GM12873 (cell line): ENCODE measurements around the gene TTC38.

Experiments
- TF ChIP-seq, protein P1 (sequence below): IDR thresholded peaks from 2 replicates; pipeline ENCODE4 v1.5.1; 2012; ENCODE audit warnings: low read depth, mild to moderate bottlenecking, moderate library complexity, low read length, control low read depth; ENCODE audit not compliant: insufficient read depth; ENCODE audit errors: missing control alignments

The TTC38 gene

DNA sequence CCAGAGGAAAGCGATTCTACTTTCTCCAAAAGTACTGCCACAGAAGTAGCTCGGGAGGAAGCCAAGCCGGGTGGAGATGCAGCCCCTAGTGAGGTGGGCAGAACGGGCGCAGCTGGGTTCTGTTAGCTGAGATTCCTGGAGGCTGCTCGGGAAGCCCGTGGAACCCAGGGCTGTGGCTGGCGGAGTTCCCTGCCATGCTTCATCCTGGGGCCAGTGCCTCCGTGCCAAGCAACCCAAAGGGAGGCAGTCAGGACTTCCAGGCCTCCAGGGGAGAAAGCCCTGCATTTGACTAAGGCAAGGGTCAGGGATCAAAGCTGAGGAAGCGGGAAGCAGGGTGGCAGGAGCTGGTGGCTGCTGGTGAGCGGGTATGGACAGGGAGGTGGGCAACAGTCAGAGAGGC, 61.0 kb downstream of the TTC38 start:
- TF ChIP-seq, protein P1, sequence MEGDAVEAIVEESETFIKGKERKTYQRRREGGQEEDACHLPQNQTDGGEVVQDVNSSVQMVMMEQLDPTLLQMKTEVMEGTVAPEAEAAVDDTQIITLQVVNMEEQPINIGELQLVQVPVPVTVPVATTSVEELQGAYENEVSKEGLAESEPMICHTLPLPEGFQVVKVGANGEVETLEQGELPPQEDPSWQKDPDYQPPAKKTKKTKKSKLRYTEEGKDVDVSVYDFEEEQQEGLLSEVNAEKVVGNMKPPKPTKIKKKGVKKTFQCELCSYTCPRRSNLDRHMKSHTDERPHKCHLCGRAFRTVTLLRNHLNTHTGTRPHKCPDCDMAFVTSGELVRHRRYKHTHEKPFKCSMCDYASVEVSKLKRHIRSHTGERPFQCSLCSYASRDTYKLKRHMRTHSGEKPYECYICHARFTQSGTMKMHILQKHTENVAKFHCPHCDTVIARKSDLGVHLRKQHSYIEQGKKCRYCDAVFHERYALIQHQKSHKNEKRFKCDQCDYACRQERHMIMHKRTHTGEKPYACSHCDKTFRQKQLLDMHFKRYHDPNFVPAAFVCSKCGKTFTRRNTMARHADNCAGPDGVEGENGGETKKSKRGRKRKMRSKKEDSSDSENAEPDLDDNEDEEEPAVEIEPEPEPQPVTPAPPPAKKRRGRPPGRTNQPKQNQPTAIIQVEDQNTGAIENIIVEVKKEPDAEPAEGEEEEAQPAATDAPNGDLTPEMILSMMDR: no peak

DNA sequence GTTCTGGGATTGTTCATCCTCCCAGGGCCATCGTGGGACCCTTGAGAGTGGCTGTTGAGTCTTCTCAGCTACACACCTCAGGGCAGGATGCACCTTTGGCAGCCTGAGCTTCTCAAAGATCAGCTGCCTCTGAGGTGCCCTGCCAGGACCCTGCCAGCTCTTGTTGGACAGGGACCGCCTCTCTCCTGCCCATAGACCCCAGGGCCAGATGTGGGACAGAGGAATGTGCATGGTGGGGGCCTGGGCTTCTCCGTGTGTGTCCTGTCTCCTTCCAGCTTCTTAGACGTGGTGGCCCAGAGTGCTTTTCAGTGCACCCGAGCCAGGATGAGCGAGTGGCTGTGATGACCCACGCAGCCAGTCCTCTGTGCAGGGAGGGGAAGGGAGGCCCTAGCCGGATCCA, 61.8 kb downstream of the TTC38 start:
- TF ChIP-seq, protein P1: no peak

DNA sequence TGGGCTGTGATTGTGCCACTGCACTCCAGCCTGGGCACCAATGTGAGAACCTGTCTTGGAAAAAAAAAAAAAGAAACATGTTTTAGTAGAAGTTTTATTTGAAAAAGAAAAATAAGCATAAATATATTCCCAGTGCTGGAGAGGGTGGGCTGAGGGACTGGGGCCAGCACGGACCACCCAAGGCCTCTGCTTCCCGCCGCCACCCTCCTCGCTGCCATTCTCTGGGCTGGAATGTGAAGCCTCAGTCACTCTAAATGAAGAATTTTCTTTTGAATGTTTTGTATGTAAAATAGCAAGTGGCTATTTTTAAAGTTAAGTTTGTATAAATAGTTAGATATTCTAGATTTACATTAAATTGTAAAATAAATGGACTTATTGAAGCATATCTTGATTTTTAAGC, 62.6 kb downstream of the TTC38 start:
- TF ChIP-seq, protein P1: no peak

DNA sequence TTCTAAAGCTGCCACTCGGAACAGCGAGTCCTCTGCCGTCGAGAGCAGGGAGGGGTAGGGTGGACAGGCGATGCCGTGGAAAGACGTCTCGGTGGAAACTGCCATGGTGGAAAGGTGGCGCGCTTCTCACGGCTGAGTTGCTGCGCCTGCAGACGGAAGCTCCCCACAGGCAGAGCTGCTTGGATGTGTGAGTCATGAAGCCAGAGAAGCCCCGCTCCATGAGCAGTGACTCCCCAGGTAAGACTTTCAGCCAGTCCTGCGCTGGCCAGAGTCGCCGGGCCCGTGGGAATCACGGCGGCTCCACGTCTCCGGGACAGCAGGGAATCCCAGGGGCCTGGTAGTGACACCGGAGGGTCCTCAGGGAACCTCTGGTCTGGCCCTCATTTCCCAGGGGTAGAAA, 63.7 kb downstream of the TTC38 start:
- TF ChIP-seq, protein P1: no peak

DNA sequence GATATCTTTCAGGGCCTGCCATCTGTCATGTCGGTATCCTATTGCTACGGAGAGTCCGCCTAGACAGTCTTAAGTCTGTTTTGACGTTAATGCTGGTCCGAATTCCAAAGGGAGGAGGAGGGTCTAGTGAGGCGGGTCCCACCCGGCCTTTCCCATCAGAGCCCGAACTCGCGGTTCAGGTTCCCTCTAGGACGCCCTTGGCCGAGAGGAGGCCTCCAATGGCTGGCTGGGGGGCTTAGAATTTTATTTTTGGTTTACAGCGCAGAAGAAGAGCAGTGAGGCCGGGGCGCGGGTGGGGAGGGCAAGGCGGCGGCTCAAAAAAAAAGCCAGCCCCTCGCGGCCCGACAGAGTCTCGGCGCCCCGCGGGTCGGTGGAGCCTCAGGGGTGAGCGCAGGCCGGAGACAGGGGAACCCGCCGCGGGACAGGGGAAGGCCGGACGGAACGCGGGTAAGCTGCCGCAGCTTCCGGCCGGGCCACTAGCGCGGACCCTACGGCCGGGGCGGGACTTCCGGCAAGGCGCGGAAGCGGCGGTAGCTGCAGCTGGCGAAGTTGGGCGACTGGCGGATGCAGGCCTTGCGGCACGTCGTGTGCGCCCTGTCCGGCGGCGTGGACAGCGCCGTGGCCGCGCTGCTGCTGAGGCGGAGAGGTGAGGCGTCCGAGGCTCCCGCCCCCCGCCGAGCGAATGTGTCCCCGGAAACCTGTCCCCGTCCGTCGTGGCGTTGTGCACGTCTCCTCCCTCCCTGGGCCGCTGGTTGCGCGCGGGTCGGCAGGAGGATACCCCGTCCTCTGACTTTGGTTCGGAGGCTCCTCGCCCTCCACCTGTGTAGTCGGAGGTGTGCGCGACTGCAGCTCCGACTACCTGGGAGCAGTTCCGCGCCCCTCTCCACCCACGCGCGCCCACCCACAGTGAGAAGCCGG, 67.7 kb downstream of the TTC38 start, which contains the start of gene TRMU:
TSS of gene TRMU (plus strand) at position 514 of the 918 bp plus-strand sequence. CDS start at position 565, 51 bp downstream.
- TF ChIP-seq, protein P1: no peak

DNA sequence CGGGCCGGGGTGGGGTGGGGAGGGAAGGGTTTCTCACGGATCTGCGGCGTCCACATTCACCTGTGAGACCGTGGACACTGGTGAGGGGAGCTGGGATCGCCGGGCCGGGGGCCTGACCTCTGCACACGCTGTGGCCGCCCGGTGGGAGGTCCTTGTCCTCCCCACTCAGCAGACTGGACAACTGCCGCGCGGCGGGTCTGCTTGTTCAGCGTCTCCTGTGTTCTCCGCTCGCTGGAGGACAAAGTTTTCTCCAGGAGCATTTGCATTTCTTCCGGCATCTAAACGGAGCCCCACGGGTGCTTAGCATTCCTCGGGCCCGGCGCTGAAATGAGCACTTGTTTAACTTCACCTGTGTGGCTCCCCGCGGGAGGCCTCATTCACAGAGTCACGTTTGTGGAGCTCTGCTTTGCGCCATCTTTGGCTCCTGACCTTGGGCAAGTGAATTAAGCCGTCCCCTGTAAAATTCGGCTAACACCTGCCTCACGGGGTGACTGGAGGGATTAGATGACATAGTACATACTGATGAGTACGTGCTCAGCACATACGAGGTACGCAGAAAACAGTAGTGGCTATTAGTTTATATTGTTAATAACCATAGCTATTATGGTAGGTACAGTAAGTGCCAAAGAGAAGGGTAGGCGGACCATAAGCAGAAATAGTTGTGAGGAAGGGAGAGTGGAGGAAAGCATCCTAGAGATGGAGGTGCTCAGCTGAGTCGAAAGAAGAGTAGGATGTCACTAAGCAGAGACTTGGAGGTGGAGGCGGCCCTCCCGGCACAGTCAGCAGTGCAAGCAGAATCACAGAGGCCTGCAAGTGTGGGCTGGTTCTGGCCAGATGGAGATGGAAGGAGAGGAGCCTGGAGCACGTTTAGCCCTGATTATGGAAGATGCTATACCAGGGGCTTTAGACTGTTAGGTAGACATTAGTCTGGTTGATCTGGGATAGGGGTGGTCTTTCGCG, 68.6 kb downstream of the TTC38 start:
- TF ChIP-seq, protein P1: no peak

DNA sequence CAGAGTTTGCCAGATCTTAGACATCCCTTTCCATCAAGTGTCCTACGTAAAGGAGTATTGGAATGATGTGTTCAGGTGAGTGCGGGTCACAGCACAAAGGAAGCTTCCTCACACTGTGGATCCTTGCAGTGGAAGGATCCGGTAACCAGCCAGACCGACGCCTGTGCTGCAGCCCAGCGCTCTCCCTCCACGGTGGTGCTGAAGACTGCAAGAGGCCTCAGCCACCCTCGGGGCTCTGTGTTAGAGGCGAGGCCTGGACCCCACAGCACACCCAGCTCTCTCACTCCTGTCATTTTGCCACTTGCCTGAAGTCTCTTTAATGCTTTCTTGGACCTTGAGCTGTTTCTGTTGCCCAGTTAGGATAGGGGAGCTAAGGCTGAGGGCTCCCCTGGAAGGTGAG, 70.1 kb downstream of the TTC38 start:
- TF ChIP-seq, protein P1: no peak
